HS-5 (cell line): ENCODE results near the gene LRRC32.

Source experiments
- DNase-seq: peaks from one replicate; pipeline ENCODE4 v3.0.0-alpha.2; 2012; ENCODE audit warnings: low read depth

Gene LRRC32

GRCh38 chr11:76670485-76671236 lies at the start of gene LRRC32:
TSS of gene LRRC32 (minus strand) at chr11:76670747. CDS start at chr11:76665954, 4,793 bp downstream.
- no peak for DNase-seq

GRCh38 chr11:76719686-76720085 lies 49.1 kb upstream of the LRRC32 start:
- DNase-seq = no peak

GRCh38 chr11:76719281-76719680 lies 48.7 kb upstream of the LRRC32 start:
- no peak for DNase-seq

GRCh38 chr11:76717816-76718215 lies 47.3 kb upstream of the LRRC32 start:
- no peak for DNase-seq

- no peak for DNase-seq
Measured at GRCh38 chr11:76717369-76717768, 46.8 kb upstream of the LRRC32 start.

GRCh38 chr11:76716268-76716667 lies 45.7 kb upstream of the LRRC32 start:
- no peak for DNase-seq

- DNase-seq = no peak
Measured at GRCh38 chr11:76714493-76714892, 43.9 kb upstream of the LRRC32 start.

- no peak for DNase-seq
Measured at GRCh38 chr11:76713499-76713898, 43.0 kb upstream of the LRRC32 start.

- DNase-seq = no peak
Measured at GRCh38 chr11:76712125-76712524, 41.6 kb upstream of the LRRC32 start.

GRCh38 chr11:76709756-76710155 lies 39.2 kb upstream of the LRRC32 start:
- DNase-seq = no peak

GRCh38 chr11:76708972-76709660 lies 38.6 kb upstream of the LRRC32 start:
- no peak for DNase-seq

GRCh38 chr11:76707293-76707825 lies 36.8 kb upstream of the LRRC32 start:
- DNase-seq = no peak

- DNase-seq = no peak
Measured at GRCh38 chr11:76706667-76707066, 36.1 kb upstream of the LRRC32 start.

- no peak for DNase-seq
Measured at GRCh38 chr11:76705826-76706225, 35.3 kb upstream of the LRRC32 start.

- DNase-seq = no peak
Measured at GRCh38 chr11:76704171-76704948, 33.8 kb upstream of the LRRC32 start.

GRCh38 chr11:76703707-76704106 lies 33.2 kb upstream of the LRRC32 start:
- no peak for DNase-seq

GRCh38 chr11:76702336-76703128 lies 32.0 kb upstream of the LRRC32 start:
- no peak for DNase-seq

GRCh38 chr11:76701294-76702040 lies 30.9 kb upstream of the LRRC32 start:
- DNase-seq = no peak

- peak; percentile 91 for DNase-seq
Measured at GRCh38 chr11:76700177-76701100, 29.9 kb upstream of the LRRC32 start.
